HL-60 (cell line): ENCODE data around the gene HIPK2.

Experiments
- CTCF ChIP-seq: IDR thresholded peaks from one replicate; pipeline ENCODE4 v1.5.1; 2011; ENCODE audit warnings: low read length, control low read depth, inconsistent platforms; ENCODE audit not compliant: insufficient read depth
- POLR2AphosphoS5 ChIP-seq: IDR thresholded peaks from 2 replicates; pipeline ENCODE4 v1.6.1; 2012; ENCODE audit warnings: low read depth
- REST ChIP-seq: IDR thresholded peaks from 2 replicates; pipeline ENCODE4 v1.6.1; 2012; ENCODE audit warnings: low read depth; ENCODE audit not compliant: insufficient replicate concordance

- TF ChIP-seq CTCF (no peak), POLR2AphosphoS5 (no peak), REST (no peak)
These were observed 241.6 kb downstream of the HIPK2 start for GRCh38 chr7:139536152-139536551.
